Cardiac fibroblast (primary cell): ENCODE measurements around the gene KHDC1.

Experiments
- DNase-seq, 2 donors: peaks; one replicate each; pipeline versions ENCODE4 v3.0.0 to v3.0.0-alpha.2; 2010; ENCODE audit warnings: low read depth in 2 of 2
- H3K4me3 ChIP-seq, 2 donors: replicated peaks in 1 of 2; 1 replicate in 1 of 2; 2 replicates in 1 of 2; pipeline ENCODE4 v1.5.1; 2011; ENCODE audit warnings: low read depth in 2 of 2, low read length in 2 of 2, mild to moderate bottlenecking in 2 of 2, moderate library complexity in 1 of 2
- CTCF ChIP-seq: IDR thresholded peaks from one replicate; pipeline ENCODE4 v1.5.1; 2011; ENCODE audit warnings: low read depth, mild to moderate bottlenecking, low read length, inconsistent platforms

The KHDC1 gene

DNA sequence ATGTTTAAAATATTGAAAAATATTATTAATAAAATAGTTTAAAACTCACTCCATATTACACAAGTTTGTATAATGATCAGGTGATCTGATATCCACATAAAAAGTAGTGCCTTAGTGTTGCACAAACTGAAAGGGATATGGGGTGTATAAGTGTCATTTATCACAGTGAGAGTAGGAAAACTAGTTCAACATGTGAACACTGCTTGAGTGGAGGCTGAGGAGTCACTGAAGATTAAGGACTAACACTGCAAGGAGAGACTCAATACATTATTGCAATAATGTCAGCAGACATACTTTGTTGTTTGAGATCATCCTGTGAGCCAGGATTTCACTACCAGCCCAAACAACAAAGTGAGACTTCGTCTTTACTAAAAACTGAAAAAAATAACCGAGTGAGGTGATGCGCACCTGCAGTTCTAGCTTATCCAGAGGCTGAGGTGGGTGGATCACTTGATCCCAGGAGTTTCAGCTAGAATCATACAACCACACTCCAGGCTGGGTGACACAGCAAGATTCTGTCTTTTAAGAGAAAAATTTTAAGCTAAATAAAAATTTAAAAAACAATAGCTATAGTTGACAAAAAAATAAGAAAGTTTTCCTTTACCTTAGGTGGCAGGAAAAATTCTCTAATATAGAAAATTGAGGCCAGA is 35.3 kb downstream of the KHDC1 start:
- H3K4me3 ChIP-seq: no peak overlapping the region
- TF ChIP-seq CTCF: no peak
- no peak for DNase-seq

DNA sequence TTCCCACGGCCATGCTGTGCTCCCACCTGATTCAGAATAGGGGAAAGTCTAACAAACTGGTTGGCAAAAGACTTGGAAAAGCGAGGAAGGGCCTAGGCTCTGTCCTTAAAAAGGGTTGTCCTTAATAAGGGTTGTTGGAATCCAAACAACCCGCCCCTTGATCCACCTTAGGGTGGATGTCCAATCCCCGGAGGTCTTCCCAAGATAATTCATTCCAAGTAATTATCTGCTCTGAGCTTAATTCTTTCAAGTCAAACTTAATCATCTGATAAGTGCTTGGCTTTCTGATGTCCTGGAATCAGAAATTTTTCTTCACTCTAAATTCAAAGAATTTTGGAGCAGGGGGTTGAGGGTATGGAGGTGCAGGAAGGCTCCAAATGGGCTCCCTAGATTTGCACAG is 37.6 kb downstream of the KHDC1 start, which contains the start of gene KHDC1L:
Gene KHDC1L, minus strand, starts transcription at position 101 of the 400 bp plus-strand sequence. Its CDS starts 88 bp downstream, at position 13.
- H3K4me3 ChIP-seq: no peak within 1 kb of the TSS
- no peak for TF ChIP-seq CTCF
- DNase-seq: no peak

DNA sequence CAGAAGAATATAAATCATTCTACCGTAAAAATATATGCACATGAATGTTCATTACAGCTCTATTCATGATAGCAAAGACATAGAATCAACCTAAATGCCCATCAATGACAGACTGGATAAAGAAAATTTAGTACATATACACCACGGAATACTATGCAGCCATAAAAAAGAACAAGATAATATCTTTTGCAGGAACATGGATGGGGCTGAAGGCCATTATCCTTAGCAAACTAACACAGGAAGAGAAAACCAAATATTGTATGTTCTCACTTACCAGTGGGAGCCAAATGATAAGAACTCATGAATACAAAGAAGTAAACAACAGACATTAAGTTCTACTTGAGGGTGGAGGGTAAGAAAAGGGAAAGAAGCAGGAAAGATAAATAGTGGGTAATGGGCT is 46.1 kb downstream of the KHDC1 start:
- no peak for DNase-seq
- TF ChIP-seq CTCF: no peak
- no peak overlapping the region for H3K4me3 ChIP-seq

GRCh38 chr6:73209117-73209516 is 53.9 kb downstream of the KHDC1 start:
- no peak for TF ChIP-seq CTCF
- no peak for DNase-seq
- H3K4me3 ChIP-seq: no peak overlapping the region

- TF ChIP-seq CTCF: no peak
- no peak for DNase-seq
- H3K4me3 ChIP-seq: no peak overlapping the region
Observed at GRCh38 chr6:73207221-73207837, 55.7 kb downstream of the KHDC1 start.

DNA sequence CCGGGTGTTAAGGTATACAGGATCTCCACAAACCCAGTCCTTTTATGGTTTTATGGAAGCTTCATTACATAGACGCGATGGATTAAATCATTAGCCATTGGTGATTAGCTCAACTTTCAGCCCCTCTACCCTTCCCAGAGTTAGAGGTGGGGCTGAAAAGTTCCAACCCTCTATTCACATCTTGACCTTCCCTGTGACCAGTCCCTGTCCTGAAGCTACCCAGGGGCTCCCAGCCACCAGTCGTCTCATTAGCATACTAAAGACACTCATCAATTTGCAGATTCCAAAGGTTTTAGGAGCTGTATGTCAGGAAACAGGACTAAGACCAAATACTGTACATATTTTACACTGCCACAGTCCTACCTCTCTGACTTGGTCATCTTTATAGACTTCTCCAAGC is 58.7 kb downstream of the KHDC1 start:
- DNase-seq: no peak
- no peak overlapping the region for H3K4me3 ChIP-seq
- TF ChIP-seq CTCF: no peak
